Mucosa of stomach (tissue), 1 donor: ENCODE results near the gene MXD4.

Experiments used
- H3K27me3 ChIP-seq: one replicate; pipeline ENCODE4 v1.7.0; 2013; ENCODE audit warnings: mild to moderate bottlenecking, low read length; ENCODE audit not compliant: control insufficient read depth, insufficient read depth
- H3K36me3 ChIP-seq: one replicate; pipeline ENCODE4 v1.7.0; 2013; ENCODE audit warnings: low read length; ENCODE audit not compliant: control insufficient read depth, insufficient read depth
- H3K4me1 ChIP-seq: one replicate; pipeline ENCODE4 v1.7.0; 2013; ENCODE audit warnings: mild to moderate bottlenecking, low read length; ENCODE audit not compliant: control insufficient read depth, insufficient read depth
- H3K4me3 ChIP-seq: one replicate; pipeline ENCODE4 v1.7.0; 2013; ENCODE audit warnings: low read length
- H3K9ac ChIP-seq: one replicate; pipeline ENCODE4 v1.7.0; 2013; ENCODE audit warnings: mild to moderate bottlenecking, low read length, moderate library complexity
- H3K9me3 ChIP-seq: one replicate; pipeline ENCODE4 v1.7.0; 2013; ENCODE audit warnings: mild to moderate bottlenecking, low read length, moderate library complexity; ENCODE audit not compliant: control insufficient read depth
- donor health status: Pancreatic carcinoma.

Gene MXD4

GRCh38 chr4:2290488-2290887 lies 28.6 kb upstream of the MXD4 start:
- Histone ChIP-seq H3K4me1 (no peaks in the 10 kb centered on the region), H3K4me3 (no peak overlapping the region), H3K36me3 (no peaks in the 10 kb centered on the region), H3K9ac (no peak overlapping the region), H3K9me3 (no peaks in the 10 kb centered on the region), H3K27me3 (no peaks in the 10 kb centered on the region)

DNA sequence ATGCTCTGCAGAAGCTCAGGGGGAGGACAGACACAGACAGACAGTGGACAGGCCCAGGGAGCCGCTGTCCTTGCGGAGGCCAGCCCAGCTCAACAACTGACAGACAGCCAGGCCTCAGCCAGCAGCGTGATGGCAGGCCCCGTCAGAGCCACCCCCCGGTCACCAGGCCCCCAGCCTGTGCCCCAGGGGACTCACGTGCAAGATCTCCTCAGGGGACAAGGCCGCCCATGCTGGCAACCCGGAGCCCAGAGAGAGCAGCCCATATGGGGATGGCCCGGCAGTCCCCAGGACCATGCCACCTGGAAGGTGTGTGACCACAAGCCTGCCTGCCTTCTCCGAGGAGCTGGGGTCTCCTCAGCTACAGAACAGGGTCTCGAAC lies 28.0 kb upstream of the MXD4 start:
- Histone ChIP-seq H3K4me1 (no peaks in the 10 kb centered on the region), H3K27me3 (no peaks in the 10 kb centered on the region), H3K9me3 (no peaks in the 10 kb centered on the region), H3K4me3 (no peak overlapping the region), H3K9ac (no peak overlapping the region), H3K36me3 (no peaks in the 10 kb centered on the region)

DNA sequence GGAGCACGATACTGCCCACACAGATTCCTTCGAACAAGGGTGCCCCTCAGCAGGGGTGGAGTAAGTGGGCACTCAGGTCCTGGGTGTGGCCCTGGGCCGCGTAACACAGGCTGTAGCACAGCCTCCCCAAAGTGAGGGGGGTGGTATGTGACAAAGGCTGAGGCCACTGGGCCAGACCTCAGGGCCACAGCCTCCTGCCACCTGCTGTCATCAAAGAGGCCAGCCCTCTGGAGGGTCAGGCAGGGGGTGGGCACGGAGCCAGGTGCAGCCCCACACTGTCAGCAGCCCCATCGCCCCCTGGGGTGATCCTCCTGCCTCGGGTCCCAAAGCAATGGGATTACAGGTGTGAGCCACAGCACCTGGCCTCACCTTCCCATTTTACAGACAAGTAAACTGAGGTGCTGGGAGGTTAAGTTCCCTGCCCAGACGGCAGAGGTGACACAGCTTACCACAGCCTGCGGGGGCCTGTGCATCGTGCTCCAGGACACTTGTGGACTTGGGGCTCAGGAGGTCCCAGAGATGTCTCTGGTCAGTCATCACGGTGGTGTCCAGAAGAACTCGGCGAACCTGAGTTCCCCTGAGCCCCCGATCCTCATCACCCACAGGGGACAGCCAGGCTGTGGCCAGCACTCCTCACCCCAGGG lies 27.5 kb upstream of the MXD4 start:
- H3K36me3 ChIP-seq: no peaks in the 10 kb centered on the region
- no peak overlapping the region for H3K9ac ChIP-seq
- no peak overlapping the region for H3K4me3 ChIP-seq
- H3K27me3 ChIP-seq: no peaks in the 10 kb centered on the region
- no peaks in the 10 kb centered on the region for H3K4me1 ChIP-seq
- H3K9me3 ChIP-seq: no peaks in the 10 kb centered on the region

DNA sequence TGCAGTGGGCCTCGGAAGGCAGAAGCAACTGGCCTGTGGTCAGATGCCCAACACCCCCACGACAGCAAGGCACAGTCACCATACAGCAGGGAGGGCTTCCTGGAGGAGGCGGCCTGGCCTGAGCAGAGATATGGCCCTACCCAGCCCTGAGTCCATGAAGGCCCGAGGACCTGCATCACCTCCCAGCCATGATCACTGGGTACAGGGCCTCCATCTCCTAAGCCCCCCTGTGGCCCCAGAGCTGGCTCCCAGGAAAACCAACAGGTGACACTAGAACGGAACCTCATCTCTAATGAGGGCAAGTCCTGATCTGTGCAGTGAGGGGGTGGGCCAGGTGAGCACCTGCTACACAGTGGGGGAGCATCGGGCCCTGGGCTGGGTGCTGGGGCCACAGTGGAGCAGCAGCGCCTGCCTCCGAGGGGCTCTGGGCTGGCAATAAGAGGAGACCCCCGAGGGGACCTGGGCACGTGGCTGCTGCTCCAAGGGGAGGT lies 26.2 kb upstream of the MXD4 start:
- no peaks in the 10 kb centered on the region for H3K4me1 ChIP-seq
- no peaks in the 10 kb centered on the region for H3K36me3 ChIP-seq
- H3K4me3 ChIP-seq: no peak overlapping the region
- no peak overlapping the region for H3K9ac ChIP-seq
- no peaks in the 10 kb centered on the region for H3K27me3 ChIP-seq
- H3K9me3 ChIP-seq: no peaks in the 10 kb centered on the region

- Histone ChIP-seq H3K27me3 (no peaks in the 10 kb centered on the region), H3K4me3 (no peak overlapping the region), H3K9me3 (no peaks in the 10 kb centered on the region), H3K9ac (no peak overlapping the region), H3K4me1 (no peaks in the 10 kb centered on the region), H3K36me3 (no peaks in the 10 kb centered on the region)
Measured at GRCh38 chr4:2287594-2287915, 25.6 kb upstream of the MXD4 start.

- no peaks in the 10 kb centered on the region for H3K36me3 ChIP-seq
- no peak overlapping the region for H3K9ac ChIP-seq
- no peaks in the 10 kb centered on the region for H3K4me1 ChIP-seq
- no peaks in the 10 kb centered on the region for H3K27me3 ChIP-seq
- no peak overlapping the region for H3K4me3 ChIP-seq
- H3K9me3 ChIP-seq: no peaks in the 10 kb centered on the region
Measured at GRCh38 chr4:2286904-2287593, 25.1 kb upstream of the MXD4 start.

DNA sequence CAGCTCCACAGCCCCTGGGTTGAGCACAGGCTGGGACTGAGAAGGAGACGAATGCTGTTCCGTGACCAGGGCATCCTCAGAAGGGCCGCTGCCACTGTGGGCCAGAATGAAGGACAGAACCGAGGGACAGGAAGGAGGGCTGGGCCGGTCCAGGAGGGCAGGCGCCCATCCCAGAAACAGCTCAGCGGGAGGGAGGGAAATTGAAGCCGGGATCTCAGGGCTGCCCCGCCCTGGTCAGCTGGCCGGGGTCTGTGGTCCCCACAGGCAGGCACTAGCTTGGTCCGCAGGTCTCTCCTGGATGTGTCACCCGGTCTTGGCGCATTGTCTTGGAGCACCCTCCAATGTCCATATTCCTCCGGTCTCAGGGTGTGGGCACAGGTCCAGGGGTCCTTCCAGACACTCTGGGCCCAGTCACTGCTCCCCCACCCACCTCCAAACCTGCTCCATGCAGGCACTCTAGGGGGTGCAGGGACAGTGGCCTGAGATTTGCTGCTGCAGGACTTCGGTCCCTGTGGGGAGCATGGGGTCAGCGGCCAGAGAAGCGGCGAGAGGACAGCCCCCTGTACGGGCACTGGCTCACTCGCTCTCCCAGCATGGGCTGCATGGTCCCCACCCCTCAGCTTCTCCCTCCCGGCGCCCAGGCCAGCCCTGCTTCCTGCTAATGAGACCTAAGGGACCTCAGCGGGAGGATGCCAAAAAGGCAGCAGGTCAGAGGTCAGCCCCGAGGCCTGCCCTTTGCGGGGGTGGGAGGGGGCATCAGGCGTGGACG lies 23.9 kb upstream of the MXD4 start:
- no peaks in the 10 kb centered on the region for H3K9me3 ChIP-seq

GRCh38 chr4:2284934-2285612 lies 23.2 kb upstream of the MXD4 start:
- H3K4me1 ChIP-seq: no peaks in the 10 kb centered on the region
- H3K4me3 ChIP-seq: no peak overlapping the region
- H3K9ac ChIP-seq: no peak overlapping the region
- H3K9me3 ChIP-seq: no peaks in the 10 kb centered on the region
- H3K27me3 ChIP-seq: no peaks in the 10 kb centered on the region
- H3K36me3 ChIP-seq: no peaks in the 10 kb centered on the region

More for the DNA sequence above, 23.9 kb upstream of the MXD4 start:
- Histone ChIP-seq H3K36me3 (no peaks in the 10 kb centered on the region), H3K27me3 (no peaks in the 10 kb centered on the region), H3K4me1 (no peaks in the 10 kb centered on the region), H3K9ac (no peak overlapping the region), H3K4me3 (no peak overlapping the region)

GRCh38 chr4:2284161-2284933 lies 22.4 kb upstream of the MXD4 start:
- Histone ChIP-seq H3K36me3 (no peaks in the 10 kb centered on the region), H3K27me3 (no peaks in the 10 kb centered on the region), H3K9me3 (no peaks in the 10 kb centered on the region), H3K4me3 (no peak overlapping the region), H3K9ac (no peak overlapping the region), H3K4me1 (no peaks in the 10 kb centered on the region)

DNA sequence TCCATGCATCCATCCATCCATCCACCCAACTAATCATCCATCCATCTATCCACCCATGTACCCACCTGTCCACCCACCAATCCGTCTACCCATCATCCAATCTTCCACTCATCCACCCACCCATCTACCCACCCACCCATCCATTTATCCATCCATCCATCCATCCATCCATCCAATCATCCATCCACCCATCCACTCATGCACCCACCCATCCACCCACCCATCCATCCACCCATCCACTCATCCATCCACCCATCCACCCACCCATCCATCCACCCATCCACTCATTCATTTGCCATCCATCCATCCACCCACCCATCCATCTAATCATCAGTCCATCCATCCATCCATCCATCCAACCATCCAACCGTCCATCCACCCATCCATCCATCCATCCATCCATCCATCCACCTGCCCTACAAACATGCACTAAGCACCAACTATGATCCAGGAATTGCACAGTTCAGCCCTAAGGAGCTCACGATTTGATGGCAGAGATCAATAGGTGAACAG lies 21.3 kb upstream of the MXD4 start:
- Histone ChIP-seq H3K9ac (no peak overlapping the region), H3K36me3 (no peaks in the 10 kb centered on the region), H3K9me3 (no peaks in the 10 kb centered on the region), H3K27me3 (no peaks in the 10 kb centered on the region), H3K4me1 (no peaks in the 10 kb centered on the region), H3K4me3 (no peak overlapping the region)

DNA sequence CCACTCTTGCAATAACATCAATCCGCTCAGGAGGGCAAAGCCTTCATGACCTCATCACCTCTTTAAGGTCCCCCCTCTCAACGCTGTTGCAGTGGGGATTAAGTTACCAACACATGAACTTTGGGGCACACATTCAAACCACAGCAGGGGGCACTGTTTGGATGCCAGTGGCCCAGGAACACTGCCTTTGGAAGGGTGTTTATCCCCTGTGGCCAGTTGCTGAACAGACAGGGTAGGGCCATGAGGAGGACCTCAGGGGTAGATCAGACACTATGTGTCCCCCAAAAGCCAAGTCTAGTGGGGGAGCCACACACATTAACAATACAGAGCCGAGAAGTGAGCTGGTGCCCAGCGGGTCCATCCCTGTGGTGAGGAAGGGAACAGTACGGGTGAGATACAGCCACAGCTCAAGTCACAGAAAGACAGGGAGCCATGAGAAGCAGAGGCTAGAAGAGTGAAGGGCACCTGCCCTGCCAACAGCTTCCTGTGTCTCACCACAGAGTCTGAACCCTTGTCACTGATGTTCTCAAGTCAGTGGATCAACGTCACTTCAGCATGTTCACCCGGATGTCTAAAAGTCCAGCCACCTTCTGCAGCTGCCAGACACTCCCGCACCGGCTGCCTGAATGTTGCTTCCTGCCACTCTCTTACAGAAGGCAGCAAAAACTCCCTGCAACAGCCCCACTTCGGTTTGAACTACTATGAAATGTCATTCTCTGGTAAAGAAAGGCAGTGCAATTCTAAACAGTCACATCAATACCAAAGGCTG lies 19.9 kb upstream of the MXD4 start:
- Histone ChIP-seq H3K4me1 (no peaks in the 10 kb centered on the region), H3K27me3 (no peaks in the 10 kb centered on the region), H3K9me3 (no peaks in the 10 kb centered on the region), H3K4me3 (no peak overlapping the region), H3K9ac (no peak overlapping the region), H3K36me3 (no peaks in the 10 kb centered on the region)
